RWPE1 (cell line): ENCODE measurements around the gene COX19.

Experiments
- CTCF ChIA-PET: fragments of 350-600 bp; sonication (Branson Sonifier 250); formaldehyde crosslinking; extraction: SDS; loops from one replicate; lab custom pipeline; 2021; lab: Yijun Ruan, JAX
- POLR2A ChIA-PET: fragments of 400-600 bp; formaldehyde crosslinking; extraction: SDS; loops from one replicate; lab custom pipeline; 2020; ENCODE audit warnings: antibody characterized with exemption; ENCODE audit not compliant: low non-redundant PET; lab: Yijun Ruan, JAX
- DNase-seq: peaks from one replicate; pipeline ENCODE4 v3.0.0; 2012; ENCODE audit warnings: low spot score
- H3K27ac ChIP-seq: fragments of 450-650 bp; 2 replicates; pipeline ENCODE4 v1.5.1; 2017
- TF ChIP-seq, protein P1 (sequence below): fragments of 450-650 bp; conservative IDR thresholded peaks from 2 replicates; pipeline ENCODE4 v1.5.1; 2017; ENCODE audit warnings: low read depth, mild to moderate bottlenecking

Gene COX19

DNA sequence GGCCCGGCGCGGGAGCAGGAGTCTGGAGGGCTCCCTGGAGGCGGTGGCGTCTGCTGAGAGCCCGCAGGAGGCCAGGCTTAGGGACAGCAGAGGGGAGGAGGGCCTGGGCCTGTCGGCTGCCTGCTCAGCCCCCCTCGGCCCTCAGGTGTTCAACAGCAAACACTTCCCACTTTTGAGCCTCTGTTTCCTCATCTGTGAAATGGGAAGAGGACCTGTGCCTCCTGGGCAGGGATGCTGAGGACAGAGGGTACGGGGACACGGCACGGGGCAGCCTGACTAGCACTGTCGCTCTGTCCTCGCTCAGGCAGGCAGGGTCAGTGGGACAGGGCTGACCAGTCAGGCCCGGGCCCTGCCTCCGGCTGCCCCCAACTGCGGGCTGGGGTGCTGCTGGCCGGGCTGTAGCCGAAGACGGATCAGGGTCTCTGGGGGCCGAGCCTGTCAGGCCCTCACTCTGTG is 8.3 kb upstream of the COX19 start:
- ChIA-PET CTCF (interaction anchor here (0.5 to 2.3 kb wide), 3 partner anchors 10 to 572 kb away, joined by 3 to 15 read pairs (median 3); no protein-coding TSS in a partner anchor), POLR2A (no interaction called here)
- DNase-seq = no peak
- H3K27ac ChIP-seq = no peak overlapping the region
- TF ChIP-seq, protein P1, sequence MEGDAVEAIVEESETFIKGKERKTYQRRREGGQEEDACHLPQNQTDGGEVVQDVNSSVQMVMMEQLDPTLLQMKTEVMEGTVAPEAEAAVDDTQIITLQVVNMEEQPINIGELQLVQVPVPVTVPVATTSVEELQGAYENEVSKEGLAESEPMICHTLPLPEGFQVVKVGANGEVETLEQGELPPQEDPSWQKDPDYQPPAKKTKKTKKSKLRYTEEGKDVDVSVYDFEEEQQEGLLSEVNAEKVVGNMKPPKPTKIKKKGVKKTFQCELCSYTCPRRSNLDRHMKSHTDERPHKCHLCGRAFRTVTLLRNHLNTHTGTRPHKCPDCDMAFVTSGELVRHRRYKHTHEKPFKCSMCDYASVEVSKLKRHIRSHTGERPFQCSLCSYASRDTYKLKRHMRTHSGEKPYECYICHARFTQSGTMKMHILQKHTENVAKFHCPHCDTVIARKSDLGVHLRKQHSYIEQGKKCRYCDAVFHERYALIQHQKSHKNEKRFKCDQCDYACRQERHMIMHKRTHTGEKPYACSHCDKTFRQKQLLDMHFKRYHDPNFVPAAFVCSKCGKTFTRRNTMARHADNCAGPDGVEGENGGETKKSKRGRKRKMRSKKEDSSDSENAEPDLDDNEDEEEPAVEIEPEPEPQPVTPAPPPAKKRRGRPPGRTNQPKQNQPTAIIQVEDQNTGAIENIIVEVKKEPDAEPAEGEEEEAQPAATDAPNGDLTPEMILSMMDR = no peak

DNA sequence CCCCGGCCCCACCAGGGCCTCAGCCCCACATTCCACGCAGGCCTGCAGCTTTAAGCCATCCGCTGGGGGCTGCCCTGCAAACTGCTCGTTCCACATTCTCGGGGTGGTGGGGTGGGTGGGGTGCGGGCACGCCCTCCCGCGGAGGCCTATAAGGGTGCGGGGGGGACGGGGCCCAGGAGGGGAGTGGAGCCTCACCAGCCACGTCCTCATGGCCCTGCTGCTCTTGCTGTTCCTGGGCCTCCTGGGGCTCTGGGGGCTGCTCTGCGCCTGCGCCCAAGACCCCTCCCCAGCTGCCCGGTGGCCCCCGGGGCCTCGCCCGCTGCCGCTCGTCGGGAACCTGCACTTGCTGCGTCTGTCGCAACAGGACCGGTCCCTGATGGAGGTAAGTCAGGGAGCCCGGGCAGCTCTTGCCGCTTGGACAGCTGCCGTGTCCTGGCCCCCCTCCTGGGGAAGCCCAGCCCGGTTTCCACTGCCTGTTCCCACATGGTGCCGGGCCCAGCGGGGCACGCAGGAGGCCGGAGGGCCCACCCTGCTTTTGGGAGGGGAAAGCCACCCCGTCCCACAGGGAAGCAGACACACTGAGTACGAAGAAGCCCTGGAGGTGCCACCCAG is 7.8 kb upstream of the COX19 start, which contains the start of gene CYP2W1:
TSS of gene CYP2W1 (plus strand) at position 178 of the 612 bp plus-strand sequence. CDS start at position 209, 31 bp downstream.
- ChIA-PET CTCF (interaction anchor here (0.5 to 2.3 kb wide), 4 partner anchors 10 to 693 kb away, joined by 3 to 15 read pairs (median 4); partner anchors contain the start of gene FOXL3), POLR2A (no interaction called here)
- TF ChIP-seq, protein P1 = no peak
- DNase-seq = no peak
- no peak within 1 kb of the TSS for H3K27ac ChIP-seq

DNA sequence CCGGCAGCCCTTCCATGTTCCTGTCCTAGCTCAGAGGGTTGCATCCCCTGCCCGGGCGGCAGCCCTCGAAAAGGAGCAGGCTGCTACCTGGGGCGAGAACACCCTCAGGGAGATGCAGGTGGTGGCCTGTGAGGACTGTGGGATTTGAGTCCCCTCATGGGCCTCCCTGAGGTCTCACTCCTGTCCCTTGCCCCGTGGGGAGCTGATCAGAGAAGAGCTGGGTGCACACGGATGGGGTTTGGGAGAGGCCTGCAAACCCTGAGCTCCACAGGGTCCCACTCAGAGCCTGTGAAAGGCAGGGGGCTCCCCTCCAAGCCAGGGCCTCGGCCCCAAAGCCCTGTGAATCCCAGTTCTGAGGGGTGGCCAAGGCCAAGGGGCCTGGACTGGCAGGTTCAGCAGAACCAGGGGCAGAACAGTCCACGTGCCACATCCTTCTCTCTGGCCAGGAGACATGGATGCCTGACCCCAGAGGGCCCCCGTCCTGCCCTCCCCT is 7.2 kb upstream of the COX19 start:
- TF ChIP-seq, protein P1 = no peak
- H3K27ac ChIP-seq = no peak overlapping the region
- ChIA-PET CTCF (interaction anchor here (0.6 to 2.3 kb wide), 2 partner anchors 11 to 692 kb away, joined by 4 to 15 read pairs; partner anchors contain the start of gene FOXL3), POLR2A (no interaction called here)
- DNase-seq = no peak

DNA sequence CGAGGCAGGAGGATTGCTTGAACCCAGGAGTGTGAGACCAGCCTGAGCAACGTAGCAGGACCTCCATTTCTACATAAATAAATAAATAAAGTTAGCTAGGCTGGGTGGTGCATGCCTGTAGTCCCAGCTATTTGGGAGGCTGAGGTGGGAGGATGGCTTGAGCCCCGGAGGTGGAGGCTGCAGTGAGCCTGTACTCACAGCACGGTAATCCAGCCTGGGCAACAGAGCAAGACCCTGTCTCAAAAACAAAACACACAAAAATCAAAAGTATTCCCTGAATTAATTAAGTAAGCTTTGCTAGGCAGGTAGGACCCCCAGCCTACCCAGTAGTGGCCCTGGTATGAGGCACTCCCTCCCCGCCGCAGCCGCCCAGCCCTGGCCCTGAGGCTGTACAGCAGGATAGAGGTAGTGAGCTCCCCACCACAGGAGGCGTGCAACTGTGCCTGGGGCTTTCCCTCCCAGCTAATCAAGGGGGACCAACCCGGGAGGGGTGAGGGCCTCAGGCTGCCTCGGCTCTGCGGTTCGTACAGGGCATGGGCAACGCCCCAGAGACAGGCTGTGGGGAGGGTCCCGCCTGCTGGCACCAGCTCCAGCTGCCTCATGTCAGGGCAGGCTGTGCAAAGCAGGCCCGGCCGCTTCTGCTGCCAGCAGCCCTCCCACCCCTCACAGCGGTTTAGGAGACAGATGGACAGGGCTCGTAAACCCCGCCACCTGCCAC is 6.6 kb upstream of the COX19 start:
- H3K27ac ChIP-seq = no peak overlapping the region

DNA sequence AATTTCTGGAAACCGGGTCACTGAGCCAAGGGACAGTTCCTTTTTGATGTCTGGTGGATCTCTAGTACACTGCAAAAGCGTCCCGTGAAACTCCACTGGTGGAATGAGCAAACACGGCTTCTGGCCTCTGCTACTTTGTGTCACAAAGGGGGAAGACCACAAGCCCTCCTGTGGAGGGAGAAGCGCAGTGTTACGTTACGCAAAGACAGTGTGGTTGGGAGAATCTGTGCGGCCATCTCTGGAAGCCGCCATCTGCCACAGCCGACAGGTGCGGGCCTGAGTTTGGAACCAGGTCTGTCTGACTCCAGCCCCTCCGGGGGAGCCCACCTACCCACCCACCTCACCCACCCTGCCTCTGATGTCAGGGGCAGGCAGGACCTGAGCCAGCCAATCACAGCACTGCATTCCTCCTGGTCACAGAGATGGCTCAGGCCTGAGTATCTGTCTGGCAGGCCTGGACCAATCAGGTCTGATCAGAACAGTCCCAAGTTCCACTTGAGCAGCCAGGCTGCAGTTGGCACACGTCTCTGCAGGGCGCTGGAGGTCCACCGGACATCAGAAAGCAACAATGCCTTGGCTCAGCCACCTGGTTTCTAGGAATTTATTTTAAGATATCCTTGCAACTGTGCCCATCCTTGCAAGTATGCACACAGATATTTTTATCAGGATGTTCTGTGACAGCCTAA is 4.7 kb upstream of the COX19 start:
- ChIA-PET CTCF (no interaction called here), POLR2A (no interaction called here)
- TF ChIP-seq, protein P1 = no peak
- no peak overlapping the region for H3K27ac ChIP-seq
- DNase-seq = no peak

More for the DNA sequence above, 6.6 kb upstream of the COX19 start:
- ChIA-PET CTCF (interaction anchor here (0.6 to 2.3 kb wide), 3 partner anchors 11 to 692 kb away, joined by 3 to 15 read pairs (median 4); partner anchors contain the start of genes FOXL3 and GPR146), POLR2A (no interaction called here)
- DNase-seq = no peak
- TF ChIP-seq, protein P1 = no peak

DNA sequence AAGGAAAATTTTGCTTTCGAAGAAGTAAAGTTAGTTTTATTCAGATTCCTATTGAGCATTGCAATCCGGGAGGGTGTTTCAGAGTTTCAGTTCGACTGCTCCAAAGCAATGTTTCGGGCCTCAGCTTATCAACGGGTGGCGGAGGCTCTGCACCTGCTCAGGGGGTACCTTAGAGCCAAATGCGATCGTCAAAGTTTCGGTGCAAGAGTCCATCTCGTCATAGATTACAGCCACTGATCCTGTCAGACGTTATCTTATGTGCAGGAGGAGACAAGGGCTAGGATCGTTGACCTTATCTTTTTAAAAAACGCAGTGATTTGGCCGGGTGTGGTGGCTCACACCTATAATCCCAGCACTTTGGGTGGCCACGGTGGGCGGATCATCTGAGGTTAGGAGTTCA is 3.8 kb upstream of the COX19 start:
- CTCF ChIA-PET = no interaction called here
- H3K27ac ChIP-seq = no peak overlapping the region
- no peak for DNase-seq
- POLR2A ChIA-PET = no interaction called here
- TF ChIP-seq, protein P1 = no peak
